Spleen (tissue), 11 donors: ENCODE measurements around the gene TSHZ2. TPM values are rescaled to one million over a fixed set of nuclear protein-coding genes. Genes with fewer than 3 reads are reported as not detected.

ENCODE experiments used
- DNase-seq: peaks from one replicate; pipeline ENCODE4 v3.0.0-alpha.2; 2020
- H3K27ac ChIP-seq, 8 donors: fragments of 200-600 bp; sonication (generic) in 7 of 8; 1 replicate in 4 of 8; 2 replicates in 4 of 8; pipeline versions ENCODE4 v1.5.0 to v1.8.0; 2016 to 2021; ENCODE audit warnings: inconsistent platforms in 4 of 8, mild to moderate bottlenecking in 4 of 8, moderate library complexity in 1 of 8
- H3K27me3 ChIP-seq, 7 donors: fragments of 200-600 bp; sonication (generic) in 6 of 7; replicated peaks in 1 of 7; 1 replicate in 4 of 7; 2 replicates in 3 of 7; pipeline versions ENCODE4 v1.5.0 to v1.8.0; 2016 to 2021; ENCODE audit warnings: inconsistent platforms in 3 of 7, mild to moderate bottlenecking in 1 of 7
- H3K36me3 ChIP-seq, 6 donors: fragments of 200-600 bp; sonication (generic) in 5 of 6; 1 replicate in 4 of 6; 2 replicates in 2 of 6; pipeline versions ENCODE4 v1.5.0 to v1.8.0; 2016 to 2021; ENCODE audit warnings: inconsistent platforms in 2 of 6
- H3K4me1 ChIP-seq, 6 donors: fragments of 200-600 bp; sonication (generic) in 5 of 6; 1 replicate in 3 of 6; 2 replicates in 3 of 6; pipeline versions ENCODE4 v1.5.0 to v1.8.0; 2016 to 2021; ENCODE audit warnings: inconsistent platforms in 3 of 6
- H3K4me3 ChIP-seq, 8 donors: fragments of 200-600 bp; sonication (generic) in 7 of 8; 1 replicate in 4 of 8; 2 replicates in 4 of 8; pipeline versions ENCODE4 v1.5.0 to v1.8.0; 2016 to 2021; ENCODE audit warnings: inconsistent platforms in 4 of 8, mild to moderate bottlenecking in 4 of 8, moderate library complexity in 2 of 8
- H3K9me3 ChIP-seq, 8 donors: fragments of 200-600 bp; sonication (generic) in 7 of 8; 1 replicate in 4 of 8; 2 replicates in 4 of 8; pipeline versions ENCODE4 v1.5.0 to v1.8.0; 2016 to 2021; ENCODE audit warnings: inconsistent platforms in 4 of 8
- POLR2A ChIP-seq, 3 donors: fragments of 450-650 bp; IDR thresholded peaks; one replicate each; pipeline ENCODE4 v1.5.1; 2017; ENCODE audit warnings: antibody characterized with exemption in 3 of 3, mild to moderate bottlenecking in 1 of 3
- POLR2AphosphoS5 ChIP-seq, 3 donors: sonication (generic); formaldehyde crosslinking; IDR thresholded peaks; one replicate each; pipeline ENCODE4 v1.5.1; 2017; ENCODE audit warnings: antibody characterized with exemption in 3 of 3
- WGBS, 5 donors: extraction: QIAGEN DNeasy Blood & Tissue Kit in 3 of 5; methylation state at CpG; one replicate each; pipeline versions ENCODE4 v1.1.5 to v1.1.7; 2013 to 2018; 5-methylcytosine and 5-hydroxymethylcytosine counted together
- intact Hi-C: fragments of 100-400 bp; cut with DNase I; formaldehyde crosslinking; loops from one replicate; pipeline ENCODE4 v1.15.0; 2023; ENCODE audit warnings: low total_unique reads
- polyA plus RNA-seq, 3 donors: library from polyadenylated mRNA; stranded (reverse); fragments of 200-250 nt; gene quantifications; one replicate each; pipeline ENCODE4 v1.2.1, GENCODE V29; 2013
- total RNA-seq, 7 donors: library from RNA; depleted of rRNA in 3 of 7; stranded (reverse); fragments of >200 nt in 3 of 7; fragmentation: NEBNext Ultra II Directional in 4 of 7; extraction: Animal tissue kit (Norgen Biotek cat#: 25700) in 4 of 7; gene quantifications; one replicate each; pipeline versions ENCODE4 v1.1.0 to v1.2.1, GENCODE V29; 2016 to 2021
- TF ChIP-seq, protein P1 (sequence below), 11 experiments: fragments of 200-600 bp in 7 of 11; fragments of 450-650 bp in 4 of 11; sonication (generic) in 4 of 11; IDR thresholded peaks in 8 of 11; conservative IDR thresholded peaks in 3 of 11; 1 replicate in 7 of 11; 2 replicates in 4 of 11; pipeline versions ENCODE4 v1.4.0 to v1.8.0; 2016 to 2021; ENCODE audit warnings: antibody characterized with exemption in 11 of 11, inconsistent platforms in 4 of 11, mild to moderate bottlenecking in 1 of 11
- donor health status: healthy with polysubstance abuse.
- donor health status: DM: no; HTN: no; CAD: no; lungs with moderate emphysema.
- donor health status: DM: no; HTN: no; CAD: no.
- donor health status: Bipolar disorder and iron deficiency.
- donor health status: healthy.
- donor health status: DM: no; HTN: no; CAD: no.
- donor health status: DM: yes; HTN: yes; CAD: no.

Gene TSHZ2
- total and polyA plus RNA-seq, 10 donors: 0.86 to 19.2 (median 15.7) TPM

DNA sequence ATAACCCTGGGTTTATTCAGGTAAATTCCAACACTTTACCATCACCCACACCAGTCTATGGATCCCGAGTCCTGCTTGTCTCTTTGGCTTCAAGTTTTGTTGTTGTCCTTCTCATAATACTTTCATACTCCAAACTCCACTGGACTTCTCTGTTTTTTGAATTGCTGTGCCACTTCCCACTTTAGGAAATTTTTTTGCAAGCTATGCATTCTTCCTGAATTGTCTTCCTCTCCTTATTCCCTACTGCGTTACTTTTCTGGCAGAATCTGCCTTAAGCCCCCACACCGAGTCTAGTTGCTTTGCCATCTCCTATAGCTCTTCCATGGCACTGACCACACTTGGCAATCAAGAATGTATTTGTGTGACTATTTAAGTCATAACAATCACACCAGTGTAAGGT is 96.1 kb downstream of the TSHZ2 start:
- WGBS, 5 donors: 81 to 93% (median 87%) methylated on average over 3 of the region's 3 CpGs
- peaks cover 0 to 17% (median 0%) of the 10 kb centered on the region in 6 donors for H3K4me1 ChIP-seq
- H3K27me3 ChIP-seq: peaks cover 0 to 21% (median 0%) of the 10 kb centered on the region in 7 donors
- H3K9me3 ChIP-seq: peaks cover 0 to 12% (median 7%) of the 10 kb centered on the region in 8 donors
- no peak overlapping the region for H3K27ac ChIP-seq
- intact Hi-C loops: no loop called here
- no peak for DNase-seq
- H3K4me3 ChIP-seq: no peak overlapping the region
- H3K36me3 ChIP-seq: no peaks in the 10 kb centered on the region
- TF ChIP-seq, protein P1, sequence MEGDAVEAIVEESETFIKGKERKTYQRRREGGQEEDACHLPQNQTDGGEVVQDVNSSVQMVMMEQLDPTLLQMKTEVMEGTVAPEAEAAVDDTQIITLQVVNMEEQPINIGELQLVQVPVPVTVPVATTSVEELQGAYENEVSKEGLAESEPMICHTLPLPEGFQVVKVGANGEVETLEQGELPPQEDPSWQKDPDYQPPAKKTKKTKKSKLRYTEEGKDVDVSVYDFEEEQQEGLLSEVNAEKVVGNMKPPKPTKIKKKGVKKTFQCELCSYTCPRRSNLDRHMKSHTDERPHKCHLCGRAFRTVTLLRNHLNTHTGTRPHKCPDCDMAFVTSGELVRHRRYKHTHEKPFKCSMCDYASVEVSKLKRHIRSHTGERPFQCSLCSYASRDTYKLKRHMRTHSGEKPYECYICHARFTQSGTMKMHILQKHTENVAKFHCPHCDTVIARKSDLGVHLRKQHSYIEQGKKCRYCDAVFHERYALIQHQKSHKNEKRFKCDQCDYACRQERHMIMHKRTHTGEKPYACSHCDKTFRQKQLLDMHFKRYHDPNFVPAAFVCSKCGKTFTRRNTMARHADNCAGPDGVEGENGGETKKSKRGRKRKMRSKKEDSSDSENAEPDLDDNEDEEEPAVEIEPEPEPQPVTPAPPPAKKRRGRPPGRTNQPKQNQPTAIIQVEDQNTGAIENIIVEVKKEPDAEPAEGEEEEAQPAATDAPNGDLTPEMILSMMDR (IDR thresholded peaks at IDR 0.05 in 8 of 11, conservative IDR thresholded peaks at IDR 0.05 in 3 of 11): no peak
- no peak for TF ChIP-seq POLR2A (IDR thresholded peaks at IDR 0.05)
- no peak for TF ChIP-seq POLR2AphosphoS5 (IDR thresholded peaks at IDR 0.05)

DNA sequence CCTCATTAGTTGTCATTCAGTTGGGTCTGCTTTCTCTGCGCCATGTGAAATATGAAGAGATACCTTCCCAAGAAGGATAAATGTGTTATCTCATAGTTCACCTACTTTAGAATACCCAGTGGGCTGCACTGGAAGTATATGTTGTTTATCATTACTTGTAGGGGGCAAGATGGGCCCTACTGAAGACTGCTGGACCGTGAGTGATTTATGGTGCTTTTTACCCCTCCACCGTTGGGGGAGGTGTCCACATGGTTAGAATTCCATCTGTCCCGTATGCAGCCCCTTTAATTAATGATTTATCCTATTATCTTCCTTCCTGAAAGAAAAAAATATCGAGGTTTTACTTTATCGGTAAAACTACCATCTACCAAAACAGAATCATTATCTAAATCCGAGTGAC is 97.0 kb downstream of the TSHZ2 start:
- H3K36me3 ChIP-seq: no peaks in the 10 kb centered on the region
- H3K27ac ChIP-seq: no peak overlapping the region
- peaks cover 0 to 19% (median 0%) of the 10 kb centered on the region in 6 donors for H3K4me1 ChIP-seq
- no peak for DNase-seq
- peaks cover 0 to 21% (median 0%) of the 10 kb centered on the region in 7 donors for H3K27me3 ChIP-seq
- TF ChIP-seq POLR2A (IDR thresholded peaks at IDR 0.05) (no peak), POLR2AphosphoS5 (IDR thresholded peaks at IDR 0.05) (no peak)
- TF ChIP-seq, protein P1 (IDR thresholded peaks at IDR 0.05 in 8 of 11, conservative IDR thresholded peaks at IDR 0.05 in 3 of 11): no peak
- peaks cover 0 to 12% (median 7%) of the 10 kb centered on the region in 8 donors for H3K9me3 ChIP-seq
- no peak overlapping the region for H3K4me3 ChIP-seq
- WGBS, 5 donors: 71 to 81% (median 75%) methylated on average over 7 of the region's 7 CpGs
- intact Hi-C loops: no loop called here

DNA sequence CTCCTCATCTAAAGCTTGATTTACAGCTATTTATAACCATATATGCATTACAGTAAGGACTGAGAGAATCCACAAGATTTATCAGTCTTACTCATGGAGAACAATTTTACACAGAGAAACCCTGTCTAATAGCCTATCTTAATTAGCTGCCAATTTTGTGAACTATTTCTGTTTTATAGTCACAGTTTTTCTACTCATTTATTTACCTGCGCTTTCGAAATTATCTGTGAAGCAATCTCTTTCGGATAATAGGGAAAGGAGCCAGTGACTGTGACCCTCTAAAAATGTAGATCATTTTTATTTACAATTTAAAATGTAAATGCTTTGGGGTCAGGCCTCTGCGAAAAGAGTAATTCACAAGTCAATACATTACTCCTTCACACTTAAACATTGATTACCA is 98.1 kb downstream of the TSHZ2 start:
- DNase-seq: no peak
- TF ChIP-seq POLR2A (IDR thresholded peaks at IDR 0.05): no peak
- no peak for TF ChIP-seq POLR2AphosphoS5 (IDR thresholded peaks at IDR 0.05)
- TF ChIP-seq, protein P1 (IDR thresholded peaks at IDR 0.05 in 8 of 11, conservative IDR thresholded peaks at IDR 0.05 in 3 of 11): no peak
- peaks cover 0 to 12% (median 7%) of the 10 kb centered on the region in 8 donors for H3K9me3 ChIP-seq
- H3K4me3 ChIP-seq: no peak overlapping the region
- H3K36me3 ChIP-seq: no peaks in the 10 kb centered on the region
- 68 to 75% (median 73%) methylated on average over 4 of the region's 4 CpGs for WGBS, 5 donors
- H3K27me3 ChIP-seq: peaks cover 0 to 21% (median 0%) of the 10 kb centered on the region in 7 donors
- H3K27ac ChIP-seq: peak overlapping the region in 4 of 8 donors; percentile 30 to 68 (median 44)
- intact Hi-C loops: no loop called here
- H3K4me1 ChIP-seq: peaks cover 0 to 26% (median 0%) of the 10 kb centered on the region in 6 donors

DNA sequence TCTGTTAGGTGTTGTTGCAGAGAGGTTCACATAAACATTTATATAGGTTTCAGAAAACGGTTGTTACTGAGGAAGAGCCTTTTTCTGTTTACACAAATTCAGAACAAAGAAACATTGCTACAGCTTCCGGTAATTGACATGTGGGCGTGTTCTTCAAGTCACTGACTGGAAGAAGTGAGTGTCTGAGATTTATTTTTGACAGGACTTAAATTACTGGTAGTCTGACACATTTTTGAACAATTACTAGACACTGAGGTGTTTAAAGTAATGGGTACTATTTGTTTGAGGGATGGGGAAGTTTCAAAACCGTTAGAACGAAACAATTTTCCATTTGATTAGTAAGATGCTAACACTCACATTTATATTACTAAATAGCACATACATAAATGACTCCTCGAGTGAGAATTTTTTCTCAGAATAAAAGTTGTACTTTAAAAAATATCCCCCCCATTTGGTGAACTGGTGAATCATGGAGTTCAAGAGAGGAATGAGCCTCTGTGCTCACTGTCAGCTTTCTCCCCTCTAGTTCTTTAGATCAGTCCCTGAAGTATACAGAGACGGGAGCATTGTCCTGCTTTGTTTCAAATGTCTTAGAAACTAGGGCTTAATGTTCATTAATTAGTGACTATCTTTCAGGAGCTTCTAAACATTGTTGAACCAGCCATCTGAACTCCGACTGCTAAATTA is 98.7 kb downstream of the TSHZ2 start:
- DNase-seq: no peak
- no peak overlapping the region for H3K4me3 ChIP-seq
- TF ChIP-seq, protein P1 (IDR thresholded peaks at IDR 0.05 in 8 of 11, conservative IDR thresholded peaks at IDR 0.05 in 3 of 11): no peak
- TF ChIP-seq POLR2A (IDR thresholded peaks at IDR 0.05) (no peak), POLR2AphosphoS5 (IDR thresholded peaks at IDR 0.05) (no peak)
- peak overlapping the region in 7 of 8 donors; percentile 22 to 68 (median 44) for H3K27ac ChIP-seq
- H3K27me3 ChIP-seq: peaks cover 0 to 21% (median 0%) of the 10 kb centered on the region in 7 donors
- peaks cover 0 to 31% (median 0%) of the 10 kb centered on the region in 6 donors for H3K4me1 ChIP-seq
- WGBS, 5 donors: 26 to 34% (median 30%) methylated on average over 8 of the region's 8 CpGs
- H3K36me3 ChIP-seq: no peaks in the 10 kb centered on the region
- peaks cover 0 to 12% (median 7%) of the 10 kb centered on the region in 8 donors for H3K9me3 ChIP-seq
- intact Hi-C loops: no loop called here
